ENCODE data around the gene TTC39B.
"Not testable (repeated sequence)": the region's sequence is repeated elsewhere in the genome, so short reads cannot be mapped to it uniquely, and the experiment has no call there.

TTC39B gene

GRCh38 chr9:15262581-15262980 is 44.4 kb downstream of the TTC39B start:
- ATAC-seq, result no peak

GRCh38 chr9:15256426-15256825 is 50.6 kb downstream of the TTC39B start:
- ATAC-seq, result no peak

GRCh38 chr9:15253786-15254185 is 53.2 kb downstream of the TTC39B start:
- no peak for ATAC-seq

- ATAC-seq, result no peak
Observed at GRCh38 chr9:15253197-15253596, 53.8 kb downstream of the TTC39B start.

GRCh38 chr9:15249981-15250380 is 57.0 kb downstream of the TTC39B start:
- no peak for ATAC-seq

- no peak for ATAC-seq
Observed at GRCh38 chr9:15249042-15249818, 57.8 kb downstream of the TTC39B start.

- ATAC-seq, result no peak
Observed at GRCh38 chr9:15248621-15249020, 58.4 kb downstream of the TTC39B start.

GRCh38 chr9:15248081-15248480 is 58.9 kb downstream of the TTC39B start:
- ATAC-seq, result no peak

GRCh38 chr9:15246708-15247107 is 60.3 kb downstream of the TTC39B start:
- ATAC-seq, result peak in 1 of 2 donors; percentile 21

- ATAC-seq, result peak in 1 of 2 donors; percentile 27
Observed at GRCh38 chr9:15246243-15246642, 60.8 kb downstream of the TTC39B start.

- ATAC-seq, result no peak
Observed at GRCh38 chr9:15244001-15244441, 63.0 kb downstream of the TTC39B start.

GRCh38 chr9:15243081-15243480 is 63.9 kb downstream of the TTC39B start:
- no peak for ATAC-seq

- ATAC-seq, result no peak
Observed at GRCh38 chr9:15240927-15241326, 66.1 kb downstream of the TTC39B start.

GRCh38 chr9:15239816-15240215 is 67.2 kb downstream of the TTC39B start:
- no peak for ATAC-seq

- ATAC-seq, result no peak
Observed at GRCh38 chr9:15238646-15239045, 68.4 kb downstream of the TTC39B start.

- no peak for ATAC-seq
Observed at GRCh38 chr9:15235658-15236057, 71.4 kb downstream of the TTC39B start.

GRCh38 chr9:15233941-15234490 is 73.0 kb downstream of the TTC39B start:
- not testable (repeated sequence) for ATAC-seq

GRCh38 chr9:15232706-15233280 is 74.2 kb downstream of the TTC39B start:
- ATAC-seq, result not testable (repeated sequence)

- no peak for ATAC-seq
Observed at GRCh38 chr9:15231788-15232635, 75.0 kb downstream of the TTC39B start.

- no peak for ATAC-seq
Observed at GRCh38 chr9:15229409-15229808, 77.6 kb downstream of the TTC39B start.

GRCh38 chr9:15227491-15227890 is 79.5 kb downstream of the TTC39B start:
- ATAC-seq, result no peak

- ATAC-seq, result no peak
Observed at GRCh38 chr9:15225564-15226126, 81.4 kb downstream of the TTC39B start.

- ATAC-seq, result peak in 1 of 2 donors; percentile 49
Observed at GRCh38 chr9:15222313-15222712, 84.7 kb downstream of the TTC39B start.

Measured in activated CD4-positive, CD25-positive, alpha-beta regulatory T cell treated with anti-CD3 and anti-CD28 coated beads, Interleukin-2, amount 50 U/mL, for 24 hours (primary cell).